COLO668 (cell line): ENCODE results near the gene TSPEAR.
A peak's percentile ranks its signal among the peaks of the same experiment; 100 is the strongest.
"Not testable (repeated sequence)": the region's sequence is repeated elsewhere in the genome, so short reads cannot be mapped to it uniquely, and the experiment has no call there.

Experiments used
- DNase-seq: peaks from one replicate; lab custom pipeline; 2025; ENCODE audit not compliant: unreplicated experiment; lab: John Stamatoyannopoulos, UW

Gene TSPEAR

DNA sequence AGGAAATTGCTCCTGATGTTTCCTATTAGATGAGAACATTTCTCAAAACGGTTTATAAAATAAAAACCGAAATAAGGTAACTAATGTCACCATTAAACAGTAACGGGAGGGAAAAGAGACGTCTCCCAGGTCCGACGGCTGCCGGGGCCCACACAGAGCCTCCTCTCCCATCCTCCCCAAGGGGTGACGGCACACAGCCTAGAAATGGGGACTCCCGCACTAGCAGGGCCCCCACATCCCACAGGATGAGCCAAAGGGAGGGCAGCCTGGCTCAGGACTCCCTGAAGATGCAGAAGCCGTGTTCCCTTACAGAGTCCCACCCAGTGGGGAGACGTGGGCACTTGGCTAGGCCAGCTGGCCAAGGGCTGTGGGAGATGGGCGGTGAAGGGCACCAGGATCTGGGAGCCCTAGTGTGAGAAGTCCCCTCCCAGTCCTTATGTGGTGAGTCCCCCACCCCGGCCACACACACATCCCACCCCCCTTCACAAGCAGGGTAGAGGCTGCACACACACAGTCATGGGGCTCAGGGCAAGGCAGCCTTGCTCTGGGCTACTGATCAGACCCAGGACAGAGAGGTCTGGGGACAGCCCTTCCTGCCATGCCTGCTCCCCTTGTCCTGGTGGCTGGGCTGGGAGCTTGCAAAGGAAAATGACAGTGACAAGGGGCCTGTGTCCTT is 156.0 kb downstream of the TSPEAR start:
- no peak for DNase-seq

DNA sequence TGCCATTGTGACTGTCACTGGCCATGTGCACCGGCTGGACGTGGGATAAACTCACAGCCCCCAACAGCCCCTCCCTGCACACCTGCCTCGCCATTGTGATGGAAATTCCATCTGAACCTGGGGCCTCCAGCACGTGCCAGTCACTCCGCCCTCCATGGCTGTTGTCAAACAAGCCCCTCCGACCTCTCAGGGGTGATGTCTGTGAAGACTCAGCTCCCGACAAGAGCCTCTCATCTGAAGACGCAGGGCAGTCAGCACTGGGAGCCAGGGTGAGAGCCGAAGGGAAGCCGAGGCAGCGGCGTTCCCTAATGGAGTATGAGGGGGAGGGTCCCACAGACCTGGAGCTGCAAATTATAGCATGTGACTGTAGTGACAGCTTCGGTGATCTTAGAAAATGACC is 158.7 kb downstream of the TSPEAR start:
- DNase-seq, result peak; percentile 40

DNA sequence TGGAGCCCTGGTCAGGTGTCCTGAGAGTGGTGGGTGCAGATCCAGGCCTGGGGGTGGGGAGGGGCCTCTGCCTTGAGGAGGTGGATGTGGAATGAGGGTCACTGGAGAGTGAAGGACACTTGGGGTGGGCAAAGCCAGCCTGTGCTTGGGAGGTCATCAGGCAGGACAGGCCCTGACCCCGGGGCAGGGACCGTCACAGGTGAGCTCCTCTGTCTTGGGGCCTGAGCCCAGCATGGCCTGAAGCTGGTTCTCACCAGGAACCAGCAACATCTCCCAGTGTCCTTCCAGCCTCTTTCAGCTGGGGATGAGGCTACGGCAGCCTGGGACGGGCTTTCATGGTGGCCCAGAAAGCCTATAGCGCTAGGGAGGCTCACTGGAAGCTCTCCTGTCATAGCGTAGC is 159.2 kb downstream of the TSPEAR start:
- no peak for DNase-seq

DNA sequence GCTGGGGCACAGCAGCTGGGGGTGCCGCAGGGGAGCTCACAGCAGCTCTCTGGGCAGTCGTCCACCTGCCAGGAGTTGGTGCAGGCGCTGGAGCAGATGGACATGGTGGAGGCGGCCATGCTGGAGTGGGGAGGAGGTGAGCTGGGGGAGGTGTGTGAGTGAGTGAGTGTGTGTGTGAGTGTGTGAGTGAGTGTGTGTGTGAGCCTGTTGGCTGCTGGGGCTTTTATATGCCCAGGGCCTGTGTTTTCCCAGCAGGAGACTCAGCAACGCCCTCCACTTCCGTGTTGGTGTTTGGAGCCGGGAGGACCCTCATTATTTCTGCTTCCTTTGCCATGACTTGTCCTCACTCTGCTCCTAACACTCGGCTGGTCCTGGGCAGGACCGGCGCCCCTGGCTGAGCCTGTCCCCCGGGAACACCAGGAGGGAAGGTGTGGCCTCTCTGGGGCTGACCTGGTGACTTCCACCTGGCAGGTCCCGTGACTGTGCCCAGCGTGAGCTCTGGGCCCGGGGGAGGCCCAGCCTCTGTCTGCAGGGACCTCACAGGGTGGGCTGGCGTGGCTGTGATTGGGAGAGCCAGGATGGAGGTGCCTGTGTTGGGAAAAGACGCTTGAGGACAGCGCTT is 159.9 kb downstream of the TSPEAR start, which contains the start of gene KRTAP10-2:
Gene KRTAP10-2 (minus strand): TSS at position 166 of the 622 bp plus-strand sequence. CDS start 47 bp downstream, at position 119.
- peak; percentile 60 for DNase-seq

DNA sequence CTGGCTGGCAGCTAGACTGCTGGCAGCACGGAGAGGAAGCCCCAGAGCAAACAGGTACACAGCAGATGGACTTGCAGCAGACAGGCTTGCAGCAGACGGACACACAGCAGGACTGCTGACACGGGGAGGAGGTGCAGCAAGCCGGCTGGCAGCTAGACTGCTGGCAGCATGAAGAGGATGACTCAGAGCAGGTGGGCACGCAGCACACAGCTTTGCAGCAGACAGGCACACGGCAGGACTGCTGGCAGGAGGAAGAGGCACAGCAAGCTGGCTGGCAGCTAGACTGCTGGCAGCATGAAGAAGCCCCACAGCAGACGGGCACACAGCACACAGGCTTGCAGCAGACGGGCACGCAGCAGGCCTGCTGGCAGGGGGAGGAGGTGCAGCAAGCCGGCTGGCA is 160.6 kb downstream of the TSPEAR start:
- peak; percentile 47 for DNase-seq

DNA sequence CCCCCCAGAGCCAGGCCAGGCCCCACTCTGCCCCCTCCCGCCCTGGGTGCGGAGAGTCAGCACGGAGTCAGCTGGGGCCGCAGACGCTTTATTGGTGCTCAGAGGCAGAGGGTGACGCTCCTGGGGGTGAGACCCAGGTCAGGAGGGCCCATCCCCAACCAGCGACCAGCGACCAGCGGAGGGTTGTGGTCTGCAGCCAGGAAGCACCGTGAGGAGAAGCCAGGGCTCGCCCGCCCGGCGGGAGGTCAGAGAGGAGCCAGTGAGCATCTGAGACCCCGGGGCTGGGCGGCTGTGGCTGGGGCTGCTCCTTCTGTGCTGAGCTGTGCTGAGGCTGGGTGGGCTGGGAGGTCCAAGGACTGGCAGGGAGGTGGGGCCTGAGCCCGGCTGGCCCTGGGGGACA is 161.1 kb downstream of the TSPEAR start:
- DNase-seq, result not testable (repeated sequence)

DNA sequence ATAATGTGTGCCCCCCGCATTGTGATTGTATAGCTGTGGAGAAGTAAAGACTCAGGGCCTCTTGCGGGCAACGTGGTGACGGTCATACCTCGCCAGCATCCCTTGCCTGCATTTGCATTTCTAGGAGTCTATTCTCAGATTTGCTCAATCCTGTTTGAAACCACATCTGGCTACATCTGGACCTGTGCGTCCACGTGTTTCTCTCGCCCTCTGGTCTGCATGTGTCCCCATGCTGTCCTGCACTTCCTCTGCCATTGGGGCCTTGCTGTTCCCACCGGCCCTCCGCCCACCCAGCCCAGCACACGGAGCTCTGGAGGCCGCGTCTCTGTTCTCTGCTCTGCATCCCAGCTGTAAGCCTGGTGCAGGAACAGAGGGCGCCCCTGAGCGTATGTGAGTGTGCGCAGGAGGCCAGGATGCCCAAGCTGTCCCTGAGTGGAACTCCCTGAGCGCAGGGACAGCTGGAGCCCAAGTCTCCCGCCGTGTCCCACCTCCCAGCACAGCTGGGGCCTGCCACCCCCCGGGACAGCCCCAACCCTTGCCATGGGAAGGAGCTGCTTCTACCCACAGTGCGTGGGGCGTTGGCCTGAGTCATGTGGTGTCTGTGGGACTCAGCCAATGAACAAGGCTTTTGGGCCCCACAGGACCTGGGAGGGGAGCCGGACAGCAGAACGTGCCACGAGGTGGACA is 161.7 kb downstream of the TSPEAR start:
- no peak for DNase-seq

DNA sequence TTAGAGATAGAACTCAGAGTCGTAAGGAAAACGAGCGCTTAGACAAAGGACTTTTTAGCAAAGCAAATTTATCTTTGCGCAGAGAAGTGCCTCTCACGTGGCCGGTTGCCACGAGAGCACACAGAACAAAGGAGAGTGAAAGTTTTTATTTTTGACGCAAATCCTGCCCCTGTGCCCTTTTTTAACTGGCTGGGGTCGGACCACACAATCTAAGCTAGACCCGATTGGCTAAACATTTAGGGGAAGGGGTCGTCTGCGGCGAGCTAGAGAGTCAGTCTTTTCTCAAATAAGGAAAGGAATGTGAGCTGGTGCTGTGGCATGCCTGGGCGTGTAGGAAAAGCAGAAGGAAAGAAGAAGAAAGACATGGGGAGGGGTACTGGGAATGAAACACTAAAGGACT is 162.4 kb downstream of the TSPEAR start:
- no peak for DNase-seq

DNA sequence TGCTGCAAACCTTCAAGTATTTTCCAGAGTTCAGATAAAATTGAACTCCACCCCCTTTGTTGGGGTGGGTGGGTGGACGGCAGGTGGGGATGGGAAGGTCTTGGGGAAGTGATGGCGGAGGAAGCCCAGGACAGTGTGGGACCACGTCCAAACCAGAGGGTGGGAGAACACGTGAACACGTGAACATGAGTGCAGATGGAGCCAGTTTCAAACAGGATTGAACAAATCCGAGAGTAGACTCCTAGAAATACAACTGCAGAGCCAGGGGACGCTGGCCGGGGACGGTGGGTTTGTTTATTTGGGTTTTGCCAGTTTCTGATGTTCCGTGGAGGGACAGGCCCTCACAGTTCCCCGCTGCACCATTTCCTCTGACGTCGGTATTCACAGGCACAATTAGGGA is 163.0 kb downstream of the TSPEAR start:
- DNase-seq, result no peak

DNA sequence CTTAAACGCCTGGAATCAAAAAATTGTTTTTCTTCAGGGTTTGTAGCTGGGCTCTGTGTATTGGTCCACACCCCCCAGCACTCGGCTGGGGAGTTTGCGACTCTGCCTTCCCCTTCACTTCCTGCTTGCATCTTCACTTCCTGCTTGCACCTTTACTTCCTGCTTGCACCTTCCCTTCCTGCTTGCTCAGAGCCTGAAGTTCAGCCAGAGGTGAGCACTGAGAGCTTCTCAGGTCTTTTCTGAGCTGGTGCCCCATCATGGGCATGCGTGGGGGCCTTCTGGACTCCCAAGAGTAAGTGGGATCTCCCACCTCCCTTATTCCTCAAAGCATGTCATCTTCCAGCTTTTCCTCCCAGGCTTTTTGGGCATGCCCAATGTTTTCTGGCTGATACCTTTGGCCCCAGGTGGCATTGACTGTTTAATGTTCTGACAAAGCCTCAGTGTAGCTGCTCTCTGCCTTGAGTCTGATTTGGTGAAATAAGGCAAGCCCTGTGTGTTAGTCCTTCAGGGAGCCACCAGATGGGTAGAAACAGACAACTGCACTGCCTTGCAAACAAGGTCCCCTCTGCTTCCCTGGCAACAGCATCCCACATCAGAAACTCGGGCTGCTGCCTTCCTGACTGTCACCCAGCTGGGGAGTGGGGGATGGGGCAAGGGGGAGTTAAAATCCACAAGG is 163.6 kb downstream of the TSPEAR start:
- DNase-seq, result no peak

DNA sequence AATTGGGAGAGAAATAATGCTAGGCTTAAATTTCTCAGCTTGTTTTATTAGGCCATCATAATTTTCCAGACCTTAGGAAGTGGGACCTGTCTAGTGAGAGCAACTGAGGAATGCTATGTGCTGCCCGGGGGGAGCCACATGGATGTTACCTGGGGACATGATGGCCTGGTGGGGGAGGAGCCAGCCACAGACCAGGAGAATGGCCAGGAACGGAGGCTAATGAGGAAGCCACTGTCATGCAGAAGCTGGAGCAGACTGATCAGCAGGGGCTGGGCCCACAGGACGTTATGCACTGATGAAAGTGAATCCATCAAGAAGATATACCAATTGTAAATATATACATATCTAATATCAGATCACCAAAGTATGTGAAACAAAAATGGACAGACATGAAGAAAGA is 166.8 kb downstream of the TSPEAR start:
- no peak for DNase-seq

DNA sequence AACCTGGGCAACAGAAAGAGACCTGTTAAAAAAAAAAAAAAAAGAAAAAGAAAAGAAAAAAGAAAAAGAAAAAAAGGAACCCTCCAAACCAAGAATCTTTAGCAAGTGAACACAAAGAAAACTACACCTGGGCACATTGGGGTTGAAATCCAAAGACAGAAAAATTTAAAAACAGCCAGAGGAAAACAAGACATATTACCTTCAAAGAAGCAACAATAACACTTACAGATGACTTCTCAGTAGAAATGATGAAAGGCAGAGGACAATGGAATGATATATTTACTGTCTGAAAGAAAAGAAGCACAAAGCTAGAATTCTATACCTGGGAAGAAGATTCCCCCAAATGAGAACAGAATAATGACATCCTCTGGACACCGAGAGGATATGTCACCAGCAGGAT is 168.7 kb downstream of the TSPEAR start:
- DNase-seq, result no peak

DNA sequence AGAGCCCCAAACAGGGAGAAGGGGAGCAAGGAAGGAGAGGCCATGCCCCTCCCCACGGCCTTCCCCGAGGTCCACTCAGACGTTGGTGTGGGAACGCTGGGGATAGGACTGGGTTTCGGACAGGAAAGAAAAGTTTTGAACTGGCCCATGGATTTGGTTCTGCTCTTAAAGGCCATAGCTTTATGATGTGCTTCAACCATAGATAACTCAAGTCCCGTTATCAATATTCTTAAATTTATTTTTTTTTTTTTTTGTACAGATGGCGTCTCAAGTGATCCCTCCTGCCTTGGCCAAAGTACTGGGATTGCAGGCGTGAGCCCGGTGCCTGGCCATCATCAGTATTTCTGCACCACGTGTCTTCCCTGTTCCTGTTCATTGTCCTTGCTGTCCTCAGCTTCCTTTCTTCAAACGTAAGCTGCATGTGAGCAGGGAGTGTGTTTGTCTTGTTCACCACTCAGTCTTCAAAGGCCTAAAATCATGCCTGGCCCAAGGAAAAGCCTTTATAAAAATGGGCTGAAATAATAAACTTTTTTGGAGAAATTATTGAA is 170.6 kb downstream of the TSPEAR start:
- no peak for DNase-seq

DNA sequence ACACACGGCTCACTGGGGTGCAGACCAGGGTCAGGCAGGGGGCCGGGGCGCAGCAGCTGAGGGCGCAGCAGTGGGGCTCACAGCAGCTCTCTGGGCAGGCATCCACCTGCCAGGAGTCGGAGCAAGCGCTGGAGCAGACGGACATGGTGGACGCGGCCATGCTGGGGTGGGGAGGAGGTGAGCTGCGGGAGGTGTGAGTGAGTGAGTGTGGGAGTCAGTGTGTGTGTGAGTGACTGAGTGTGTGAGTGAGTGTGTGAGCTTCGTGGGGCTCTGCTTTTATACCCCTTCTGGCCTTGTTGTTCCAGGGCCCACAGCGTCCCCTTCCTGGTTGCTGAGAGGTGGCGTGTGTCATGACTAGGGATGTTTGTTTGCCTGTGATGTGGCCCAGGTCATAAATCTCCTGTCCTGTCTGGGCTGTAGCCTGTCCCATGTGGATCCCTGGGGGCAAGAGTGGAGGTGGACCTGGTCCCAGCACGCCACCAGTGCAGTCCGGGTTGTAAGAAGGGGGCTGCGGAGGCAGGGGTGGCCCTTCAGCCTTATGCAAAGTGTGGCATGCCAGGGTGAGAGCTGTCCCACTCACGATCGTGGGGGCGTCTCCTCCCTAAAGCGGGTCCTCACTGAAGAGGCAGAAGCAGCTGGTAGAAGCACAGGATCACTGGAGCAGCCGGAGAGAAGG is 171.2 kb downstream of the TSPEAR start, which contains the start of gene KRTAP10-1:
Gene KRTAP10-1 (minus strand): TSS at position 205 of the 676 bp plus-strand sequence. CDS start 45 bp downstream, at position 160.
- DNase-seq, result no peak

DNA sequence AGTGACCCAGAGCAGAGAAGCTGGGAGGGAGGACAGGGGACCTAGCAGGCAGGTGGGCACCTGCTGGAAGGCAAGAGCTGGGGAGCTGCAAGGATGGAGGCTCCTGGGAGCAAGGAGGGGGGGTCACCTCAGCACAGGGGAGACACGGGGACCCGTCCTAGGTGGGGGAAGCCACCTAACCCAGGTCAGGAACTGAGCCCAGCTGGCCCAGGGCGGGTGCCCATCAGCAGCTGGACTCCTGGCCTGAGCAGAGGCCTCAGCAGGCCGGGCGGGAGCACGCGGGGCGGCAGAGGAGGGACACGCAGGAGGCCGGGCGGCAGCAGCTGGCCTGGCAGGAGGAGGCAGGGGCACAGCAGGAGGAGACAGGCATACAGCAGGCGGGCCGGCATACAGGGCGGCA is 172.3 kb downstream of the TSPEAR start:
- no peak for DNase-seq

DNA sequence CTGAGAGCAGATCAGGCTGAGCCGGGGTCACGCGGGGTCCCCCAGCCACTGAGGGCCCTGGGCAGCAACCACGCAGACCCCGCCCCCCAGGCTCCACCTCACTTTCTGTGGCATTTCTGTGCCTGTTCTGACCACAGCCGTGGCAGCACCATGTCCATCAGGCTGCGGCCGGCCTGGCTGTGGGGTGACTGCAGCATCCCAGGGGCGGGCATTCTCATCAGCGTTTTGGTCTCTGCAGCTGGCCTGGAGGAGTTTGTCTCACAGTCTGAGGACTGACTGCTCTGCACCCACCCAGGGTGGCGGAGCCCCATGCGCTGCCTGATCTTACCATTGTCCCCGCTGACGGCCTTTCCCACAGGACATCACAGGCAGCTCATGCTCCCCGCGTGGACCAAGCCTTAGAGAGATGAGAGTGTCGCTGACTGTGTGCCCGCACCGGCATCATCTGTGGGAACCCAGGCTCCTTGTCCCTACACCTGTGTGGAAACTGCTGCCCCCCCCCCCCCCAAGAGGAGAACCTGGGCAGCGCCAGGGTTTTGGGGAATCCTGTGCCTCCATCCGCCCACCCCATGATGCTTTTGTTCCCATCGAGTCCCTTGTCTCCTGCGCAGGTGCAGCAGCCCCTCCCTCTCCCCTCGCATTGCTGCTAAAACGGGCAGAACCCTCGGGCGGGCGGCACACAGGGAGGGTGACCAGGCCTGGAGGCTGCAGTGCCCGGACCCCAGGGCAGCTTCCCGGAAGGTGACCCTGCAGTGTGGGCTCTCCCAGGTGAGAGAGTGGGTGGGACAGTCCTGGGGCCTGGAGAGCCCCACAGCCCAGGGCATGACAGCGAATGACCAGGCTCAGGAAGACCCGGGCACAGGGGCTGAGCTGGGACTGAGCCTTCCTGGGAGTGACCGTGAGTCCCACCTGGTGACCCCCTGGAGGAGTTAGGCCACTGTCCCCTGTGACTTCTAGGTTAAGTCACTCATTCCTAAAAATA is 173.2 kb downstream of the TSPEAR start:
- no peak for DNase-seq

DNA sequence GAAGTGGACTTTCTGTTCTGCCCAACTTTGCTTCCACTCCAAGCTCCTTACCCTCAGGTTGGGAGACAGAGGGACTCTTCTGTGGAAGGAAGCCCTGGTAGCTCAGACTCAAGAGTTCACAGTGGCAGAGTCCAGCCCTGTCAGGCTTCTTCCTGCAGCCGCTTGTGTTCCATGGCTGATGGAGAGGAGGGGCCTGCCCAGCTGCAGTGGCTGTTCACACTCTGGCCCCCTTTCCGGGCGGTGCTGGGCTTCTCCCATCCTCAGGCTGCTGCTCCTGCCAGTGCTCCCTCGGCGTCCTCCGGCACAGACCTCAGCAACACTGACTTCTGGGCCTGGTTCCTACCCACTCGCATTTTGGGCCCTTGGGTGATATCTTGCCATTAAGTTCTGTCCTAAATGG is 175.4 kb downstream of the TSPEAR start:
- no peak for DNase-seq

DNA sequence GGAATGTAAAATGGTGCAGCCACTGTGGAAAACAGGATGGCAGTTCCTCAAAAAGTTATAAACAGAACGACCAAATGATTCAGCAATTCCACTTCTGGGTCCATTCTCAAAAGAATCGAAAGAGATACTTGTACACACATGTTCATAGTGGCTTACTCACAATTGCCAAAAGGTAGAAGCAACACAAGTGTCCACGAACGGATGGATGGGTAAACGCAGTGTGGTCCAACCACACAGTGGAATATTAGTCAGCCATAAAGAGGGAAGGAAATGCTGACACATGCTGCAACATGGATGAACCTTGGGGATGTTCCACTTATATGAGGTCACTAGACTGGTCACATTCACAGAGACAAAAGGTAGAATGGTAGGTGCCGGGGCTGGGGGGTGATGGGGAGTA is 176.7 kb downstream of the TSPEAR start:
- no peak for DNase-seq

DNA sequence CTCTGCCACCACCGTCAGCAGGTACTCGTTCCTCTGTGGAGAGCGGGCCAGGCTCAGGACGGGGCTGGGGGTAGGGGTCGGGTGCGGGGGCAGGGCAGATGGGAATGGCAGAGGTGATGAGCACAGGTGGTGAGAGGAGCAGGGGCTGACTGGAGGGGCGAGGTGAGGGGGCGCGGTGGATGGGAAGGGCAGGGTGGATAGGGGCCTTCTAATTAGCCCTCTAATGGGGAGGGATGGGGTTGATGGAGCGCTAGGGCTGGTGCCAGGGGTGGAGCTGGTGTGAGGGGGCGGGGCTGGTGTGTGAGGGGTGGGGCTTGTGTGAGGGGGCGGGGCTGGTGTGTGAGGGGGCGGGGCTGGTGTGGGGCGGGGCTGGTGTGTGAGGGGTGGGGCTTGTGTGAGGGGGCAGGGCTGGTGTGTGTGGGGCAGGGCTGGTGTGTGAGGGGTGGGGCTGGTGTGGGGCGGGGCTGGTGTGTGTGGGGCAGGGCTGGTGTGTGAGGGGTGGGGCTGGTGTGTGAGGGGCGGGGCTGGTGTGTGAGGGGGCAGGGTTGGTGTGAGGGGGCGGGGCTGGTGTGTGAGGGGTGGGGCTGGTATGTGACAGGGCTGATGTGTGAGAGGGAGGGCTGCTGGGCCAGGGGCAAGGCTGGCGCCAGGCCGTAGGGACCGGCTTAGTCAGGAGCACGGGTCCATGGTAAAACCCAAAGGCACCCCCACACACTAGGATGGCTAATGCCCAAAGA is 177.3 kb downstream of the TSPEAR start:
- no peak for DNase-seq
